ENCODE measurements around the gene AP3S2. TPM values are rescaled to one million over a fixed set of nuclear protein-coding genes. Genes with fewer than 3 reads are reported as not detected.

The AP3S2 gene
- polyA plus RNA-seq, 3 donors, result 30.8 to 41.2 (median 32.4) TPM

GRCh38 chr15:89874926-89875564 is 18.7 kb downstream of the AP3S2 start:
- no peak overlapping the region for H3K4me3 ChIP-seq (replicated peaks in 1 of 3; ENCODE audit: low read depth in 2 of 3, low read length in 3 of 3)
- peaks cover 21% of the 10 kb centered on the region for H3K79me2 ChIP-seq (ENCODE audit: insufficient read depth, low read length)
- H3K4me1 ChIP-seq (ENCODE audit: control insufficient read depth in 1 of 2, insufficient read depth in 2 of 2, low read length in 2 of 2), result peaks cover 50 to 55% of the 10 kb centered on the region in 2 donors
- H3K4me2 ChIP-seq (replicated peaks; ENCODE audit: extremely low read depth, low read length, poor library complexity, severe bottlenecking), result no peak overlapping the region
- H4K20me1 ChIP-seq (ENCODE audit: insufficient read depth, low read length), result no peaks in the 10 kb centered on the region
- Mint-ChIP-seq H3K27ac (peak overlapping the region; percentile 90 to 98 (median 97)), H3K9me3 (peaks cover 0 to 2% (median 0%) of the 10 kb centered on the region in 7 donors), H3K4me3 (no peak overlapping the region), H3K36me3 (peaks cover 33 to 67% of the 10 kb centered on the region in 2 donors), H3K27me3 (ENCODE audit: low read depth in 3 of 3) (peaks cover 0 to 3% (median 0%) of the 10 kb centered on the region in 3 donors), H3K4me1 (peaks cover 48% of the 10 kb centered on the region)
- H3K9me3 ChIP-seq (replicated peaks in 1 of 2; ENCODE audit: control insufficient read depth in 1 of 2, insufficient read depth in 1 of 2, low read length in 2 of 2), result no peaks in the 10 kb centered on the region
- H2AFZ ChIP-seq (ENCODE audit: insufficient read depth, low read depth, low read length, poor library complexity, severe bottlenecking), result no peak overlapping the region
- 3% methylated on average over 6 of the region's 10 CpGs for WGBS (ENCODE audit: insufficient coverage)
- peak; percentile 95 for TF ChIP-seq CTCF (IDR thresholded peaks at IDR 0.05)
- H3K9ac ChIP-seq (ENCODE audit: insufficient read depth, low read length, poor library complexity, severe bottlenecking), result peak overlapping the region; percentile 71
- H3K27ac ChIP-seq (ENCODE audit: low read depth in 1 of 2, low read length in 2 of 2), result peak overlapping the region; percentile 88 to 91
- peak; percentile 77 to 86 (median 79) for DNase-seq
- intact Hi-C loops (cut with micrococcal nuclease), result loop anchor here (5.0 kb wide), 2 partner anchors 38 to 63 kb away; partner anchors contain the start of gene ANPEP (in 2 of the 2)
- peaks cover 36 to 46% of the 10 kb centered on the region in 2 donors for H3K36me3 ChIP-seq (replicated peaks in 1 of 2; ENCODE audit: control insufficient read depth in 1 of 2, insufficient read depth in 2 of 2, low read length in 2 of 2)
- H3K27me3 ChIP-seq (ENCODE audit: control insufficient read depth in 2 of 2, insufficient read depth in 2 of 2, low read length in 2 of 2), result no peaks in the 10 kb centered on the region

GRCh38 chr15:89870688-89871288 is 23.0 kb downstream of the AP3S2 start:
- no peak for TF ChIP-seq CTCF (IDR thresholded peaks at IDR 0.05)
- peaks cover 23% of the 10 kb centered on the region for H3K4me1 Mint-ChIP-seq
- no peak overlapping the region for H3K4me2 ChIP-seq (replicated peaks; ENCODE audit: extremely low read depth, low read length, poor library complexity, severe bottlenecking)
- intact Hi-C loops (cut with micrococcal nuclease), result loop anchor here in 1 of 2 donors (5.0 kb wide), 1 partner anchor 58 kb away; the partner anchor contains the start of gene ANPEP
- 100% methylated on average over 1 of the region's 4 CpGs for WGBS (ENCODE audit: insufficient coverage)
- H3K79me2 ChIP-seq (ENCODE audit: insufficient read depth, low read length), result peaks cover 6% of the 10 kb centered on the region
- H3K27ac Mint-ChIP-seq, result peak overlapping the region in 5 of 7 donors; percentile 10 to 75 (median 60)
- peak overlapping the region in 1 of 2 donors; percentile 62 for H3K27ac ChIP-seq (ENCODE audit: low read depth in 1 of 2, low read length in 2 of 2)
- DNase-seq, result no peak
- H4K20me1 ChIP-seq (ENCODE audit: insufficient read depth, low read length), result no peaks in the 10 kb centered on the region
- H3K9ac ChIP-seq (ENCODE audit: insufficient read depth, low read length, poor library complexity, severe bottlenecking), result no peak overlapping the region
- no peak overlapping the region for H3K4me3 ChIP-seq (replicated peaks in 1 of 3; ENCODE audit: low read depth in 2 of 3, low read length in 3 of 3)
- H3K4me3 Mint-ChIP-seq, result no peak overlapping the region
- peaks cover 23 to 28% of the 10 kb centered on the region in 2 donors for H3K4me1 ChIP-seq (ENCODE audit: control insufficient read depth in 1 of 2, insufficient read depth in 2 of 2, low read length in 2 of 2)
- peaks cover 36 to 62% of the 10 kb centered on the region in 2 donors for H3K36me3 Mint-ChIP-seq
- H3K9me3 ChIP-seq (replicated peaks in 1 of 2; ENCODE audit: control insufficient read depth in 1 of 2, insufficient read depth in 1 of 2, low read length in 2 of 2), result no peaks in the 10 kb centered on the region
- peaks cover 30 to 50% of the 10 kb centered on the region in 2 donors for H3K36me3 ChIP-seq (replicated peaks in 1 of 2; ENCODE audit: control insufficient read depth in 1 of 2, insufficient read depth in 2 of 2, low read length in 2 of 2)
- H3K9me3 Mint-ChIP-seq, result peaks cover 0 to 1% (median 0%) of the 10 kb centered on the region in 7 donors
- no peaks in the 10 kb centered on the region for H3K27me3 ChIP-seq (ENCODE audit: control insufficient read depth in 2 of 2, insufficient read depth in 2 of 2, low read length in 2 of 2)
- H2AFZ ChIP-seq (ENCODE audit: insufficient read depth, low read depth, low read length, poor library complexity, severe bottlenecking), result no peak overlapping the region
- H3K27me3 Mint-ChIP-seq (ENCODE audit: low read depth in 3 of 3), result no peaks in the 10 kb centered on the region
